Measurements from ENCODE around the gene COL21A1.

Gene COL21A1

GRCh38 chr6:56245903-56246351 is 1.5 kb downstream of the COL21A1 start:
- H3K9me3 ChIP-seq (ENCODE audit: control insufficient read depth in 2 of 2, low read length in 2 of 2): no peaks in the 10 kb centered on the region
- H3K27ac ChIP-seq (ENCODE audit: low read length): peak overlapping the region; percentile 62
- H3K4me1 ChIP-seq (ENCODE audit: control insufficient read depth, insufficient read depth, low read length): peaks cover 19% of the 10 kb centered on the region
- no peaks in the 10 kb centered on the region for H3K36me3 ChIP-seq (ENCODE audit: control insufficient read depth in 2 of 2, insufficient read depth in 2 of 2, low read length in 2 of 2)
- no peaks in the 10 kb centered on the region for H3K27me3 ChIP-seq (ENCODE audit: control insufficient read depth in 1 of 2, insufficient read depth in 2 of 2, low read length in 2 of 2)
- H3K9ac ChIP-seq (ENCODE audit: low read length in 2 of 2): peak overlapping the region; percentile 52 to 66
- H3K4me3 ChIP-seq (ENCODE audit: low read length in 2 of 2): peak overlapping the region; percentile 77 to 83

GRCh38 chr6:56244528-56245253 is 2.7 kb downstream of the COL21A1 start:
- no peak overlapping the region for H3K9ac ChIP-seq (ENCODE audit: low read length in 2 of 2)
- H3K4me3 ChIP-seq (ENCODE audit: low read length in 2 of 2): peak overlapping the region in 1 of 2 donors; percentile 2
- peaks cover 23% of the 10 kb centered on the region for H3K4me1 ChIP-seq (ENCODE audit: control insufficient read depth, insufficient read depth, low read length)
- H3K36me3 ChIP-seq (ENCODE audit: control insufficient read depth in 2 of 2, insufficient read depth in 2 of 2, low read length in 2 of 2): no peaks in the 10 kb centered on the region
- no peak overlapping the region for H3K27ac ChIP-seq (ENCODE audit: low read length)
- H3K9me3 ChIP-seq (ENCODE audit: control insufficient read depth in 2 of 2, low read length in 2 of 2): no peaks in the 10 kb centered on the region
- H3K27me3 ChIP-seq (ENCODE audit: control insufficient read depth in 1 of 2, insufficient read depth in 2 of 2, low read length in 2 of 2): no peaks in the 10 kb centered on the region

- Histone ChIP-seq H3K9ac (ENCODE audit: low read length in 2 of 2) (no peak overlapping the region), H3K4me1 (ENCODE audit: control insufficient read depth, insufficient read depth, low read length) (peaks cover 23% of the 10 kb centered on the region), H3K4me3 (ENCODE audit: low read length in 2 of 2) (no peak overlapping the region), H3K27me3 (ENCODE audit: control insufficient read depth in 1 of 2, insufficient read depth in 2 of 2, low read length in 2 of 2) (no peaks in the 10 kb centered on the region), H3K36me3 (ENCODE audit: control insufficient read depth in 2 of 2, insufficient read depth in 2 of 2, low read length in 2 of 2) (no peaks in the 10 kb centered on the region), H3K9me3 (ENCODE audit: control insufficient read depth in 2 of 2, low read length in 2 of 2) (no peaks in the 10 kb centered on the region), H3K27ac (ENCODE audit: low read length) (peak overlapping the region; percentile 42)
Observed at GRCh38 chr6:56244089-56244488, 3.3 kb downstream of the COL21A1 start.

GRCh38 chr6:56243518-56244070 is 3.8 kb downstream of the COL21A1 start:
- Histone ChIP-seq H3K4me3 (ENCODE audit: low read length in 2 of 2) (no peak overlapping the region), H3K27ac (ENCODE audit: low read length) (peak overlapping the region; percentile 42), H3K4me1 (ENCODE audit: control insufficient read depth, insufficient read depth, low read length) (peaks cover 23% of the 10 kb centered on the region), H3K9ac (ENCODE audit: low read length in 2 of 2) (no peak overlapping the region), H3K9me3 (ENCODE audit: control insufficient read depth in 2 of 2, low read length in 2 of 2) (no peaks in the 10 kb centered on the region), H3K27me3 (ENCODE audit: control insufficient read depth in 1 of 2, insufficient read depth in 2 of 2, low read length in 2 of 2) (no peaks in the 10 kb centered on the region), H3K36me3 (ENCODE audit: control insufficient read depth in 2 of 2, insufficient read depth in 2 of 2, low read length in 2 of 2) (no peaks in the 10 kb centered on the region)

GRCh38 chr6:56242346-56242745 is 5.0 kb downstream of the COL21A1 start:
- Histone ChIP-seq H3K36me3 (ENCODE audit: control insufficient read depth in 2 of 2, insufficient read depth in 2 of 2, low read length in 2 of 2) (no peaks in the 10 kb centered on the region), H3K27me3 (ENCODE audit: control insufficient read depth in 1 of 2, insufficient read depth in 2 of 2, low read length in 2 of 2) (no peaks in the 10 kb centered on the region), H3K9ac (ENCODE audit: low read length in 2 of 2) (no peak overlapping the region), H3K27ac (ENCODE audit: low read length) (no peak overlapping the region), H3K9me3 (ENCODE audit: control insufficient read depth in 2 of 2, low read length in 2 of 2) (no peaks in the 10 kb centered on the region), H3K4me3 (ENCODE audit: low read length in 2 of 2) (no peak overlapping the region), H3K4me1 (ENCODE audit: control insufficient read depth, insufficient read depth, low read length) (peaks cover 22% of the 10 kb centered on the region)

GRCh38 chr6:56241124-56241802 is 6.1 kb downstream of the COL21A1 start:
- Histone ChIP-seq H3K4me1 (ENCODE audit: control insufficient read depth, insufficient read depth, low read length) (peaks cover 22% of the 10 kb centered on the region), H3K4me3 (ENCODE audit: low read length in 2 of 2) (peak overlapping the region; percentile 21 to 44)

GRCh38 chr6:56238352-56238751 is 9.0 kb downstream of the COL21A1 start:
- H3K27me3 ChIP-seq (ENCODE audit: control insufficient read depth in 1 of 2, insufficient read depth in 2 of 2, low read length in 2 of 2): no peaks in the 10 kb centered on the region
- peaks cover 15% of the 10 kb centered on the region for H3K4me1 ChIP-seq (ENCODE audit: control insufficient read depth, insufficient read depth, low read length)
- no peak overlapping the region for H3K27ac ChIP-seq (ENCODE audit: low read length)
- no peak overlapping the region for H3K4me3 ChIP-seq (ENCODE audit: low read length in 2 of 2)
- H3K36me3 ChIP-seq (ENCODE audit: control insufficient read depth in 2 of 2, insufficient read depth in 2 of 2, low read length in 2 of 2): no peaks in the 10 kb centered on the region
- no peak overlapping the region for H3K9ac ChIP-seq (ENCODE audit: low read length in 2 of 2)
- no peaks in the 10 kb centered on the region for H3K9me3 ChIP-seq (ENCODE audit: control insufficient read depth in 2 of 2, low read length in 2 of 2)

More at GRCh38 chr6:56241124-56241802, 6.1 kb downstream of the COL21A1 start:
- Histone ChIP-seq H3K9ac (ENCODE audit: low read length in 2 of 2) (peak overlapping the region in 1 of 2 donors; percentile 7), H3K27me3 (ENCODE audit: control insufficient read depth in 1 of 2, insufficient read depth in 2 of 2, low read length in 2 of 2) (no peaks in the 10 kb centered on the region), H3K27ac (ENCODE audit: low read length) (peak overlapping the region; percentile 59), H3K9me3 (ENCODE audit: control insufficient read depth in 2 of 2, low read length in 2 of 2) (no peaks in the 10 kb centered on the region), H3K36me3 (ENCODE audit: control insufficient read depth in 2 of 2, insufficient read depth in 2 of 2, low read length in 2 of 2) (no peaks in the 10 kb centered on the region)

GRCh38 chr6:56235245-56235644 is 12.1 kb downstream of the COL21A1 start:
- peaks cover 2% of the 10 kb centered on the region for H3K4me1 ChIP-seq (ENCODE audit: control insufficient read depth, insufficient read depth, low read length)

GRCh38 chr6:56232436-56232835 is 14.9 kb downstream of the COL21A1 start:
- no peak overlapping the region for H3K27ac ChIP-seq (ENCODE audit: low read length)
- no peaks in the 10 kb centered on the region for H3K9me3 ChIP-seq (ENCODE audit: control insufficient read depth in 2 of 2, low read length in 2 of 2)
- peak overlapping the region in 1 of 2 donors; percentile 42 for H3K4me3 ChIP-seq (ENCODE audit: low read length in 2 of 2)
- no peaks in the 10 kb centered on the region for H3K4me1 ChIP-seq (ENCODE audit: control insufficient read depth, insufficient read depth, low read length)
- no peaks in the 10 kb centered on the region for H3K36me3 ChIP-seq (ENCODE audit: control insufficient read depth in 2 of 2, insufficient read depth in 2 of 2, low read length in 2 of 2)
- no peak overlapping the region for H3K9ac ChIP-seq (ENCODE audit: low read length in 2 of 2)
- no peaks in the 10 kb centered on the region for H3K27me3 ChIP-seq (ENCODE audit: control insufficient read depth in 1 of 2, insufficient read depth in 2 of 2, low read length in 2 of 2)

More at GRCh38 chr6:56235245-56235644, 12.1 kb downstream of the COL21A1 start:
- no peaks in the 10 kb centered on the region for H3K9me3 ChIP-seq (ENCODE audit: control insufficient read depth in 2 of 2, low read length in 2 of 2)
- no peak overlapping the region for H3K9ac ChIP-seq (ENCODE audit: low read length in 2 of 2)
- no peaks in the 10 kb centered on the region for H3K27me3 ChIP-seq (ENCODE audit: control insufficient read depth in 1 of 2, insufficient read depth in 2 of 2, low read length in 2 of 2)
- H3K4me3 ChIP-seq (ENCODE audit: low read length in 2 of 2): no peak overlapping the region
- H3K27ac ChIP-seq (ENCODE audit: low read length): no peak overlapping the region
- no peaks in the 10 kb centered on the region for H3K36me3 ChIP-seq (ENCODE audit: control insufficient read depth in 2 of 2, insufficient read depth in 2 of 2, low read length in 2 of 2)

- no peaks in the 10 kb centered on the region for H3K36me3 ChIP-seq (ENCODE audit: control insufficient read depth in 2 of 2, insufficient read depth in 2 of 2, low read length in 2 of 2)
- no peak overlapping the region for H3K9ac ChIP-seq (ENCODE audit: low read length in 2 of 2)
- no peaks in the 10 kb centered on the region for H3K4me1 ChIP-seq (ENCODE audit: control insufficient read depth, insufficient read depth, low read length)
- no peak overlapping the region for H3K27ac ChIP-seq (ENCODE audit: low read length)
- H3K9me3 ChIP-seq (ENCODE audit: control insufficient read depth in 2 of 2, low read length in 2 of 2): no peaks in the 10 kb centered on the region
- no peaks in the 10 kb centered on the region for H3K27me3 ChIP-seq (ENCODE audit: control insufficient read depth in 1 of 2, insufficient read depth in 2 of 2, low read length in 2 of 2)
- no peak overlapping the region for H3K4me3 ChIP-seq (ENCODE audit: low read length in 2 of 2)
Observed at GRCh38 chr6:56231827-56232226, 15.6 kb downstream of the COL21A1 start.

Measured in stomach smooth muscle (tissue), 2 donors.